Measurements from ENCODE around the gene HNRNPA1.
"Not testable (repeated sequence)": the region's sequence is repeated elsewhere in the genome, so short reads cannot be mapped to it uniquely, and the experiment has no call there.

HNRNPA1 gene

GRCh38 chr12:54280468-54281260 is at the start of gene HNRNPA1:
HNRNPA1 (plus strand) TSS chr12:54280726; CDS start chr12:54280808, 82 bp downstream.
- DNase-seq (ENCODE audit: low read depth), result peak; percentile 100
- TF ChIP-seq, protein P1, sequence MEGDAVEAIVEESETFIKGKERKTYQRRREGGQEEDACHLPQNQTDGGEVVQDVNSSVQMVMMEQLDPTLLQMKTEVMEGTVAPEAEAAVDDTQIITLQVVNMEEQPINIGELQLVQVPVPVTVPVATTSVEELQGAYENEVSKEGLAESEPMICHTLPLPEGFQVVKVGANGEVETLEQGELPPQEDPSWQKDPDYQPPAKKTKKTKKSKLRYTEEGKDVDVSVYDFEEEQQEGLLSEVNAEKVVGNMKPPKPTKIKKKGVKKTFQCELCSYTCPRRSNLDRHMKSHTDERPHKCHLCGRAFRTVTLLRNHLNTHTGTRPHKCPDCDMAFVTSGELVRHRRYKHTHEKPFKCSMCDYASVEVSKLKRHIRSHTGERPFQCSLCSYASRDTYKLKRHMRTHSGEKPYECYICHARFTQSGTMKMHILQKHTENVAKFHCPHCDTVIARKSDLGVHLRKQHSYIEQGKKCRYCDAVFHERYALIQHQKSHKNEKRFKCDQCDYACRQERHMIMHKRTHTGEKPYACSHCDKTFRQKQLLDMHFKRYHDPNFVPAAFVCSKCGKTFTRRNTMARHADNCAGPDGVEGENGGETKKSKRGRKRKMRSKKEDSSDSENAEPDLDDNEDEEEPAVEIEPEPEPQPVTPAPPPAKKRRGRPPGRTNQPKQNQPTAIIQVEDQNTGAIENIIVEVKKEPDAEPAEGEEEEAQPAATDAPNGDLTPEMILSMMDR (IDR thresholded peaks at IDR 0.05; ENCODE audit: low read depth, low read length, missing control alignments), result no peak
- peak within 1 kb of the TSS; percentile 98 for H3K4me3 ChIP-seq (ENCODE audit: low read depth, low read length)

- H3K4me3 ChIP-seq (ENCODE audit: low read depth, low read length); DNase-seq (ENCODE audit: low read depth): not testable (repeated sequence)
Measured at GRCh38 chr12:54231269-54231668, 49.3 kb upstream of the HNRNPA1 start.

- TF ChIP-seq, protein P1 (IDR thresholded peaks at IDR 0.05; ENCODE audit: low read depth, low read length, missing control alignments), result peak; percentile 10
Measured at GRCh38 chr12:54232790-54233189, 47.7 kb upstream of the HNRNPA1 start.

GRCh38 chr12:54238531-54238930 is 42.0 kb upstream of the HNRNPA1 start:
- TF ChIP-seq, protein P1 (IDR thresholded peaks at IDR 0.05; ENCODE audit: low read depth, low read length, missing control alignments), result no peak
- H3K4me3 ChIP-seq (ENCODE audit: low read depth, low read length), result no peak overlapping the region
- no peak for DNase-seq (ENCODE audit: low read depth)

More at GRCh38 chr12:54232790-54233189, 47.7 kb upstream of the HNRNPA1 start:
- H3K4me3 ChIP-seq (ENCODE audit: low read depth, low read length), result no peak overlapping the region
- no peak for DNase-seq (ENCODE audit: low read depth)

GRCh38 chr12:54239620-54240019 is 40.9 kb upstream of the HNRNPA1 start:
- DNase-seq (ENCODE audit: low read depth), result no peak
- TF ChIP-seq, protein P1 (IDR thresholded peaks at IDR 0.05; ENCODE audit: low read depth, low read length, missing control alignments), result no peak
- no peak overlapping the region for H3K4me3 ChIP-seq (ENCODE audit: low read depth, low read length)

GRCh38 chr12:54240129-54240528 is 40.4 kb upstream of the HNRNPA1 start:
- TF ChIP-seq, protein P1 (IDR thresholded peaks at IDR 0.05; ENCODE audit: low read depth, low read length, missing control alignments), result no peak
- H3K4me3 ChIP-seq (ENCODE audit: low read depth, low read length), result no peak overlapping the region
- no peak for DNase-seq (ENCODE audit: low read depth)

DNA sequence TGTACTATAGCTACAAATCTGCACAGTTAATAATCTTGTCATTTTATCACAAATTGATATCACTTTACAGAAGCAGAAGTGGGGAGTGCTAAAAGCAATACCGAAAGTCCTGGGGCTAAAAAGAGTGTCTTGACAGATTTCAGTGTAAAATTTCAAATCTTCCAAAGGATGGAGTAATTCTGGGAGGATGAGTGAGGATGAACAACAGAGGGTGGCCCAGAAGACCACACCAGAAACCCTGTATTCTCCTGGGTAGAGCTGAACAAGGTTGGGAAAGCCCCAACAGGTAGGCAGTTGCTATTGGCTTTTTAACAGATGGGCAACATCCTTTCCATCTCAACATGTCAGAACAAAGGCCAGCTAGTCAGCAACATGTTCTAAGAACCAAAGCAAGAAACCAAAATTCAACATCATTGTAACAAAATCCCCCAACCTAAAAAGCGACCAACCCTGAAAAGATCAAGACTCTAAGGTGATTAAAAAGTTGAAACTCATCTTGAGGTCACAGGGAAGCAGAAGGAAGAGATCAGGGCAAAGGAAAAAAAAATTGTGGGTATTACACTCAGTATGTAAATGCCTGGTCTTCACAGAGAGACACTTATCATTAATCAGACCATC is 39.4 kb upstream of the HNRNPA1 start:
- DNase-seq (ENCODE audit: low read depth), result no peak
- no peak overlapping the region for H3K4me3 ChIP-seq (ENCODE audit: low read depth, low read length)
- TF ChIP-seq, protein P1 (IDR thresholded peaks at IDR 0.05; ENCODE audit: low read depth, low read length, missing control alignments), result no peak

Data from GM12864 (cell line).